Measurements from ENCODE around the gene MYO15B. TPM values are rescaled to one million over a fixed set of nuclear protein-coding genes. Genes with fewer than 3 reads are reported as not detected.

Gene MYO15B
- 2.0 and 2.1 TPM in 2 replicates for total RNA-seq

GRCh38 chr17:75587675-75588595 lies at the start of gene MYO15B:
MYO15B (plus strand) TSS chr17:75587800; CDS start chr17:75588058, 258 bp downstream.

GRCh38 chr17:75632863-75633485 lies 45.4 kb downstream of the MYO15B start, which contains the start of gene SMIM5:
SMIM5 (plus strand) TSS chr17:75633434; CDS start chr17:75640202, 6,768 bp downstream.

GRCh38 chr17:75666959-75667790 lies 79.6 kb downstream of the MYO15B start, which contains the start of the genes RECQL5 and SAP30BP:
RECQL5 (minus strand) TSS chr17:75667154; CDS start chr17:75666557, 597 bp downstream.
SAP30BP (plus strand) TSS chr17:75667338; CDS start chr17:75667373, 35 bp downstream.

Other genes starting within 250 kb of the MYO15B start
- 62.9 and 63.9 TPM in 2 replicates for gene GRB2, start 182.1 kb upstream of the MYO15B start, total RNA-seq
- gene TMEM94, start 131.2 kb upstream of the MYO15B start, total RNA-seq = 35.2 and 44.9 TPM in 2 replicates
- 6.7 and 9.1 TPM in 2 replicates for gene CASKIN2, start 72.3 kb upstream of the MYO15B start, total RNA-seq
- 15.3 and 20.8 TPM in 2 replicates for gene TSEN54, start 71.3 kb upstream of the MYO15B start, total RNA-seq
- gene LLGL2, start 62.1 kb upstream of the MYO15B start, total RNA-seq = 0.30 and 1.5 TPM in 2 replicates
- gene SMIM5, start 45.6 kb downstream of the MYO15B start, total RNA-seq = not detected in 2 replicates
- 15.2 and 17.3 TPM in 2 replicates for gene RECQL5, start 79.4 kb downstream of the MYO15B start, total RNA-seq
- gene SAP30BP, start 79.5 kb downstream of the MYO15B start, total RNA-seq = 43.9 and 62.7 TPM in 2 replicates
- under 0.01 and 0.30 TPM in 2 replicates for gene ITGB4, start 133.7 kb downstream of the MYO15B start, total RNA-seq
- gene GALK1, start 177.4 kb downstream of the MYO15B start, total RNA-seq = 50.1 and 52.8 TPM in 2 replicates
- 19.0 and 27.9 TPM in 2 replicates for gene UNK, start 197.0 kb downstream of the MYO15B start, total RNA-seq

Measured in bronchus fibroblast of lung (primary cell).